SK-N-SH (cell line): Measurements from ENCODE around the gene SENP3. TPM values are rescaled to one million over a fixed set of nuclear protein-coding genes. Genes with fewer than 3 reads are reported as not detected.
A peak's percentile ranks its signal among the peaks of the same experiment; 100 is the strongest.

ENCODE experiments used
- CTCF ChIA-PET: fragments of 300-600, 350-600 bp; formaldehyde crosslinking; extraction: SDS; loops from one replicate; lab custom pipeline; 2021; lab: Yijun Ruan, JAX
- POLR2A ChIA-PET: fragments of 350-600 bp; sonication (Branson Sonifier 250); formaldehyde crosslinking; extraction: SDS; loops from one replicate; lab custom pipeline; 2020; ENCODE audit warnings: antibody characterized with exemption, inconsistent platforms; lab: Yijun Ruan, JAX
- DNase-seq: peaks from one replicate; pipeline ENCODE4 v3.0.0; 2012
- H2AFZ ChIP-seq: fragments of 200-600 bp; sonication (generic); 2 replicates; pipeline ENCODE4 v1.8.1; 2016; ENCODE audit warnings: antibody characterized with exemption, mild to moderate bottlenecking, low read depth
- H3F3A ChIP-seq: fragments of 200-600 bp; sonication (generic); replicated peaks from 2 replicates; pipeline ENCODE3; 2016; ENCODE audit warnings: antibody characterized with exemption, mild to moderate bottlenecking; ENCODE audit not compliant: insufficient read depth
- H3K27ac ChIP-seq, 2 experiments: fragments of 200-500 bp in 1 of 2; fragments of 200-600 bp in 1 of 2; sonication (Bioruptor generic) in 1 of 2; sonication (generic), shearing (Covaris generic) in 1 of 2; 2 replicates each; pipeline versions ENCODE4 v1.5.1 to v1.6.1; 2014 to 2016; ENCODE audit warnings: low read depth in 2 of 2, inconsistent platforms in 1 of 2, low read length in 1 of 2, mild to moderate bottlenecking in 1 of 2, mixed read lengths in 1 of 2
- H3K27me3 ChIP-seq: fragments of 200-600 bp; sonication (generic), shearing (Covaris generic); 2 replicates; pipeline ENCODE4 v1.6.1; 2016; ENCODE audit warnings: mixed run types; ENCODE audit not compliant: insufficient read depth
- H3K36me3 ChIP-seq, 2 experiments: fragments of 200-500 bp in 1 of 2; fragments of 200-600 bp in 1 of 2; sonication (Bioruptor generic) in 1 of 2; sonication (generic) in 1 of 2; replicated peaks in 1 of 2; 2 replicates each; pipeline versions ENCODE3 to v1.5.1; 2014 to 2016; ENCODE audit warnings: low read length in 1 of 2, mild to moderate bottlenecking in 1 of 2; ENCODE audit not compliant: insufficient read depth in 2 of 2, control insufficient read depth in 1 of 2
- H3K4me1 ChIP-seq, 2 experiments: fragments of 200-500 bp in 1 of 2; fragments of 200-600 bp in 1 of 2; sonication (Bioruptor generic) in 1 of 2; sonication (generic), shearing (Covaris generic) in 1 of 2; 2 replicates each; pipeline versions ENCODE4 v1.5.1 to v1.6.1; 2014 to 2016; ENCODE audit warnings: low read depth in 1 of 2, low read length in 1 of 2, mixed run types in 1 of 2; ENCODE audit not compliant: insufficient read depth in 2 of 2, control insufficient read depth in 1 of 2
- H3K4me2 ChIP-seq: fragments of 200-600 bp; sonication (generic), shearing (Covaris generic); 2 replicates; pipeline ENCODE4 v1.6.1; 2017; ENCODE audit warnings: mixed run types
- H3K4me3 ChIP-seq, 2 experiments: fragments of 200-500 bp in 1 of 2; fragments of 200-600 bp in 1 of 2; sonication (Bioruptor generic) in 1 of 2; sonication (generic), shearing (Covaris generic) in 1 of 2; 2 replicates each; pipeline versions ENCODE4 v1.5.1 to v1.8.1; 2014 to 2016; ENCODE audit warnings: low read depth in 2 of 2, inconsistent platforms in 1 of 2, low read length in 1 of 2, mild to moderate bottlenecking in 1 of 2, mixed read lengths in 1 of 2, moderate library complexity in 1 of 2
- H3K79me2 ChIP-seq: fragments of 200-600 bp; sonication (generic); 2 replicates; pipeline ENCODE4 v1.8.1; 2017; ENCODE audit warnings: mild to moderate bottlenecking; ENCODE audit not compliant: insufficient read depth
- H3K9ac ChIP-seq: fragments of 200-600 bp; sonication (generic); 2 replicates; pipeline ENCODE4 v1.6.1; 2017; ENCODE audit warnings: mixed run types
- H3K9me2 ChIP-seq: fragments of 200-600 bp; sonication (generic); 2 replicates; pipeline ENCODE4 v1.6.1; 2017; ENCODE audit warnings: mixed run types
- H3K9me3 ChIP-seq: fragments of 200-600 bp; sonication (generic); 2 replicates; pipeline ENCODE4 v1.6.1; 2017; ENCODE audit warnings: mixed run types, mild to moderate bottlenecking, moderate library complexity
- H4K20me1 ChIP-seq: fragments of 200-600 bp; sonication (generic); 2 replicates; pipeline ENCODE4 v1.6.1; 2017; ENCODE audit warnings: mild to moderate bottlenecking, mixed run types; ENCODE audit not compliant: insufficient read depth
- CHD2 ChIP-seq: fragments of 150-350 bp; IDR thresholded peaks from 2 replicates; pipeline ENCODE4 v1.6.1; 2018; ENCODE audit warnings: low read length; ENCODE audit not compliant: partially characterized antibody
- ELF1 ChIP-seq: IDR thresholded peaks from 2 replicates; pipeline ENCODE4 v1.4.0; 2012
- EP300 ChIP-seq, 2 experiments: IDR thresholded peaks; 2 replicates each; pipeline versions ENCODE4 v1.4.0 to v1.6.1; 2012; ENCODE audit warnings: borderline replicate concordance in 1 of 2, low read depth in 1 of 2, low read length in 1 of 2
- EZH2phosphoT487 ChIP-seq: fragments of 200-600 bp; sonication (generic); IDR thresholded peaks from 2 replicates; pipeline ENCODE4 v1.6.1; 2017; ENCODE audit warnings: low read depth, mixed run types, mild to moderate bottlenecking, antibody characterized with exemption, moderate library complexity, borderline replicate concordance
- FOXJ3 ChIP-seq: sonication (generic); formaldehyde crosslinking; IDR thresholded peaks from 2 replicates; pipeline ENCODE4 v1.5.1; 2020; ENCODE audit warnings: mild to moderate bottlenecking, missing genetic modification reagents
- FOXM1 ChIP-seq: IDR thresholded peaks from 2 replicates; pipeline ENCODE4 v1.4.0; 2012; ENCODE audit warnings: low read depth, mild to moderate bottlenecking
- GABPA ChIP-seq: IDR thresholded peaks from 2 replicates; pipeline ENCODE4 v1.4.0; 2012; ENCODE audit warnings: low read depth, mild to moderate bottlenecking
- JUND ChIP-seq: IDR thresholded peaks from 2 replicates; pipeline ENCODE4 v1.4.0; 2012
- MEF2A ChIP-seq: IDR thresholded peaks from 2 replicates; pipeline ENCODE4 v1.4.0; 2012; ENCODE audit warnings: low read depth, borderline replicate concordance
- MXI1 ChIP-seq: IDR thresholded peaks from 2 replicates; pipeline ENCODE4 v1.6.1; 2012; ENCODE audit warnings: mild to moderate bottlenecking, low read depth, low read length, improper control_type of control experiment
- NFIC ChIP-seq: IDR thresholded peaks from 2 replicates; pipeline ENCODE4 v1.4.0; 2012; ENCODE audit warnings: borderline replicate concordance
- NRF1 ChIP-seq: IDR thresholded peaks from 2 replicates; pipeline ENCODE4 v1.6.1; 2012; ENCODE audit warnings: low read depth, mild to moderate bottlenecking, low read length
- RCOR1 ChIP-seq: fragments of 150-350 bp; IDR thresholded peaks from 2 replicates; pipeline ENCODE4 v1.6.1; 2017; ENCODE audit warnings: antibody characterized with exemption, low read length
- RFX5 ChIP-seq: IDR thresholded peaks from 2 replicates; pipeline ENCODE4 v1.6.1; 2012; ENCODE audit warnings: mild to moderate bottlenecking, improper control_type of control experiment, low read length
- RXRA ChIP-seq: IDR thresholded peaks from 2 replicates; pipeline ENCODE4 v1.4.0; 2012; ENCODE audit warnings: low read depth, mild to moderate bottlenecking, borderline replicate concordance
- SIN3A ChIP-seq: IDR thresholded peaks from 2 replicates; pipeline ENCODE4 v1.6.1; 2012; ENCODE audit warnings: low read depth, mild to moderate bottlenecking, low read length, moderate library complexity, borderline replicate concordance
- TAF1 ChIP-seq: IDR thresholded peaks from 2 replicates; pipeline ENCODE4 v1.6.1; 2012; ENCODE audit warnings: low read depth, mild to moderate bottlenecking, low read length, moderate library complexity, borderline replicate concordance
- TCF12 ChIP-seq: IDR thresholded peaks from 2 replicates; pipeline ENCODE4 v1.4.0; 2012
- TEAD4 ChIP-seq: IDR thresholded peaks from 2 replicates; pipeline ENCODE4 v1.4.0; 2012; ENCODE audit warnings: mild to moderate bottlenecking, borderline replicate concordance; ENCODE audit not compliant: insufficient read depth
- YY1 ChIP-seq: IDR thresholded peaks from 2 replicates; pipeline ENCODE4 v1.4.0; 2012; ENCODE audit warnings: low read depth, mild to moderate bottlenecking
- WGBS: methylation state at CpG from one replicate; pipeline ENCODE4 v1.1.6; 2017; ENCODE audit warnings: low lambda C conversion rate; 5-methylcytosine and 5-hydroxymethylcytosine counted together
- polyA plus RNA-seq, 3 experiments: library from polyadenylated mRNA; depleted of rRNA; stranded (reverse); fragments of >200 nt; gene quantifications; 2 replicates each; pipeline ENCODE4 v1.2.3, GENCODE V29; 2012
- TF ChIP-seq, protein P1 (sequence below): IDR thresholded peaks from 2 replicates; pipeline ENCODE4; 2012
- TF ChIP-seq, protein P2 (sequence below): fragments of 150-350 bp; IDR thresholded peaks from 2 replicates; pipeline ENCODE4 v1.6.1; 2016; ENCODE audit warnings: mild to moderate bottlenecking, low read depth, low read length
- TF ChIP-seq, protein P3 (sequence below): IDR thresholded peaks from 2 replicates; pipeline ENCODE4 v1.4.0; 2012; ENCODE audit warnings: low read depth, borderline replicate concordance
- TF ChIP-seq, protein P4 (sequence below): IDR thresholded peaks from 2 replicates; pipeline ENCODE4 v1.4.0; 2012; ENCODE audit warnings: low read depth
- TF ChIP-seq, protein P5 (sequence below): IDR thresholded peaks from 2 replicates; pipeline ENCODE4 v1.4.0; 2012; ENCODE audit warnings: low read depth, borderline replicate concordance

The SENP3 gene
- polyA plus RNA-seq, 1 of the 3 experiments (the other 2 are of a cell fraction): 80.8 TPM

DNA sequence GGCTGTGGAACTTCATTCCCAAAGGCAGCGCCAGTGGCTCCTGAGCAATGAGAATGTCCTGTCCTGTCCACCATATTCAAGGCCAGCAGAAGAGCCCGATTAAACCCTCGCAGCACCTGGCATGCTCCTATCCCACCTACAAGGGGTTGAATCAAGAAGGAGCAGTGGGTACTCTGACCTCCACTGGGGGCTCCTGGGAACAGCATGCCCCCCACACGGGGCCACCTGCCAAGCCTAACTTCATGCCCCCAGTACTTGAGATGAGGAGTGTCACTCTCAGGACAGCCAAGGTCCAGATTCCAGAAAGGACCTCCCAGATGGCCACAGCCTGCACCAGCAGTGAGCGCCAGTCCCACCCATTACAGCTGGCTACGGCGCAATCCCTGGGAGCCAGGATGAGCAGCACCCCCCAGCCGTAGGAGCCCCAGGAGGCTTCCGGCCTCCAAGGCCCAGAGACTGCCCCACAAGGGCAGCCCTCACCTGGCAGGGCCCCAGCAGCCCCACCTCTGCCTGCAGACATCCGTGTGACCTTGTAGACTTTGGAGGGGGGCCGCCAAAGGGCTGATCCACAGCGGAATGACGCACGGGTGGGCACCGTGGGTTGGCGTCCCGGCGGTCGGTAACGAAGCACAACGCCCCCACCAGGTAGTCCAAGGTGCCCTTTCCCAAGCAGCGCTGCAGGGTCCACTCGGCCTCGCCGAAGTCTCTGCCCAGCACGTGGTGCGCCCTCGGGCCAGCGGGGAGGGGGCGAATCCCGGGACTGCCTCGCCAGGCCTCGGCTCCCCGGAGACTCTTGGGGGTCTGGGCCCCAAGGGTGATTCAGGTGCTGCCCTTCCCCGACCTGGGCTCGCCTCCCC, 20.9 kb downstream of the SENP3 start (continued):
- no peak for TF ChIP-seq FOXM1

DNA sequence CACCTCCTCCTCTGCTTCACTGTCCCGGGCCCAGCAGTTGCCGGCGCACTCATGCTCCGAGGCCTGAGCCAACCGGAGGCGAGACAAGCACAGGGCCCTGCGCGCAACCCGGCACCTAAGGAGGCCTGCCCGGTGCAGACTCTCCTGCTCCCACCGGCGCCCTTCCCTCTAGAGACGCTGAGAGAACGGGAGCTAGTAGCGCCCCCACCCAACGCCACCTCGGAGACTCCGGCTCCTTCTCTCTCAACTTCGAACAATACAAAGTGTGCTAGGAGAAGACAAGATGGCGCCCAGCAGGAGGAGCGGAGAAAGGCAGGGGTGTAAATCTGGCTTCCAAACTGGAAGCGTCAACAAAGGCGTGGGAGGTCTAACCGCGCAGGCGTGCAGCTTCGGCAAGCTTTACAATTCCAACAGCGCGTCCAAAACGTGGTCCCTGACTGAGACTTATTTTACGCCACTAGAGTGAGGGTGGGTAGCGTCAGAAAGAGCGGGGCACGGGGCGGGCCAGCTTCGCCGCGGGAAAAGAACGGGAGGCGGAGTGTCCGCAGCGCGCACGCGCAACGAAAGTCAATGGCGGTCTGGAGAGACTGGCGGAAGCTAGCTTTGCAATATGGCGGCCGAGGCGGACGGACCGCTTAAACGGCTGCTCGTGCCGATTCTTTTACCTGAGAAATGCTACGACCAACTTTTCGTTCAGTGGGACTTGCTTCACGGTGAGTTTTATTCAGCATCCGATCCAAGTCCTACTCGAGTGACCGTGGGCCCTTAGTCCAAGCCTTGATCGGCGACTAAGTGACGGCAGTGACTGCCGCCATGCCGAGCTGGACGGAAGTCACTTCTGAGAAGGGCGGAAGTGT, 21.8 kb downstream of the SENP3 start, which contains the start of gene MPDU1:
MPDU1 (plus strand) TSS at position 600 of the 857 bp plus-strand sequence; CDS start at position 611, 11 bp downstream.
- Histone ChIP-seq H3K79me2 (peaks cover 54% of the 10 kb centered on the region), H3K27me3 (no peaks in the 10 kb centered on the region)
- TF ChIP-seq CHD2: no peak
- TF ChIP-seq ELF1: peak; percentile 94
- TF ChIP-seq TAF1: peak; percentile 93; the same call in 1 of the 2 replicates
- no peak for TF ChIP-seq RFX5
- TF ChIP-seq EZH2phosphoT487: no peak
- TF ChIP-seq, protein P1, sequence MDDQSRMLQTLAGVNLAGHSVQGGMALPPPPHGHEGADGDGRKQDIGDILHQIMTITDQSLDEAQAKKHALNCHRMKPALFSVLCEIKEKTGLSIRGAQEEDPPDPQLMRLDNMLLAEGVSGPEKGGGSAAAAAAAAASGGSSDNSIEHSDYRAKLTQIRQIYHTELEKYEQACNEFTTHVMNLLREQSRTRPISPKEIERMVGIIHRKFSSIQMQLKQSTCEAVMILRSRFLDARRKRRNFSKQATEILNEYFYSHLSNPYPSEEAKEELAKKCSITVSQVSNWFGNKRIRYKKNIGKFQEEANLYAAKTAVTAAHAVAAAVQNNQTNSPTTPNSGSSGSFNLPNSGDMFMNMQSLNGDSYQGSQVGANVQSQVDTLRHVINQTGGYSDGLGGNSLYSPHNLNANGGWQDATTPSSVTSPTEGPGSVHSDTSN: 0 out of 2 replicates have a peak, but pooled peaks have one; percentile 2
- TF ChIP-seq NFIC: no peak
- TF ChIP-seq RXRA: no peak
- TF ChIP-seq, protein P2, sequence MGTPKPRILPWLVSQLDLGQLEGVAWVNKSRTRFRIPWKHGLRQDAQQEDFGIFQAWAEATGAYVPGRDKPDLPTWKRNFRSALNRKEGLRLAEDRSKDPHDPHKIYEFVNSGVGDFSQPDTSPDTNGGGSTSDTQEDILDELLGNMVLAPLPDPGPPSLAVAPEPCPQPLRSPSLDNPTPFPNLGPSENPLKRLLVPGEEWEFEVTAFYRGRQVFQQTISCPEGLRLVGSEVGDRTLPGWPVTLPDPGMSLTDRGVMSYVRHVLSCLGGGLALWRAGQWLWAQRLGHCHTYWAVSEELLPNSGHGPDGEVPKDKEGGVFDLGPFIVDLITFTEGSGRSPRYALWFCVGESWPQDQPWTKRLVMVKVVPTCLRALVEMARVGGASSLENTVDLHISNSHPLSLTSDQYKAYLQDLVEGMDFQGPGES: peak; percentile 6; the same call in 1 of the 2 replicates
- TF ChIP-seq MEF2A: no peak
- TF ChIP-seq FOXJ3 (CRISPR knock-in tag): no peak
- TF ChIP-seq SIN3A: no peak
- TF ChIP-seq TCF12: no peak
- peak; percentile 87 for TF ChIP-seq NRF1
- TF ChIP-seq, protein P3, sequence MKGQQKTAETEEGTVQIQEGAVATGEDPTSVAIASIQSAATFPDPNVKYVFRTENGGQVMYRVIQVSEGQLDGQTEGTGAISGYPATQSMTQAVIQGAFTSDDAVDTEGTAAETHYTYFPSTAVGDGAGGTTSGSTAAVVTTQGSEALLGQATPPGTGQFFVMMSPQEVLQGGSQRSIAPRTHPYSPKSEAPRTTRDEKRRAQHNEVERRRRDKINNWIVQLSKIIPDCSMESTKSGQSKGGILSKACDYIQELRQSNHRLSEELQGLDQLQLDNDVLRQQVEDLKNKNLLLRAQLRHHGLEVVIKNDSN: no peak
- TF ChIP-seq, protein P4, sequence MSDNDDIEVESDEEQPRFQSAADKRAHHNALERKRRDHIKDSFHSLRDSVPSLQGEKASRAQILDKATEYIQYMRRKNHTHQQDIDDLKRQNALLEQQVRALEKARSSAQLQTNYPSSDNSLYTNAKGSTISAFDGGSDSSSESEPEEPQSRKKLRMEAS: peak; percentile 95
- TF ChIP-seq JUND: no peak; the same call in 1 of the 2 replicates
- no peak for TF ChIP-seq RCOR1
- TF ChIP-seq, protein P5, sequence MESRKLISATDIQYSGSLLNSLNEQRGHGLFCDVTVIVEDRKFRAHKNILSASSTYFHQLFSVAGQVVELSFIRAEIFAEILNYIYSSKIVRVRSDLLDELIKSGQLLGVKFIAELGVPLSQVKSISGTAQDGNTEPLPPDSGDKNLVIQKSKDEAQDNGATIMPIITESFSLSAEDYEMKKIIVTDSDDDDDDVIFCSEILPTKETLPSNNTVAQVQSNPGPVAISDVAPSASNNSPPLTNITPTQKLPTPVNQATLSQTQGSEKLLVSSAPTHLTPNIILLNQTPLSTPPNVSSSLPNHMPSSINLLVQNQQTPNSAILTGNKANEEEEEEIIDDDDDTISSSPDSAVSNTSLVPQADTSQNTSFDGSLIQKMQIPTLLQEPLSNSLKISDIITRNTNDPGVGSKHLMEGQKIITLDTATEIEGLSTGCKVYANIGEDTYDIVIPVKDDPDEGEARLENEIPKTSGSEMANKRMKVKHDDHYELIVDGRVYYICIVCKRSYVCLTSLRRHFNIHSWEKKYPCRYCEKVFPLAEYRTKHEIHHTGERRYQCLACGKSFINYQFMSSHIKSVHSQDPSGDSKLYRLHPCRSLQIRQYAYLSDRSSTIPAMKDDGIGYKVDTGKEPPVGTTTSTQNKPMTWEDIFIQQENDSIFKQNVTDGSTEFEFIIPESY: no peak; the same call in 1 of the 2 replicates
- TF ChIP-seq YY1: peak; percentile 98
- TF ChIP-seq MXI1: peak; percentile 100
- TF ChIP-seq GABPA: peak; percentile 96
- TF ChIP-seq EP300 (IDR thresholded peaks at IDR 0.05; ENCODE audit: borderline replicate concordance in 1 of 2, low read depth in 1 of 2, low read length in 1 of 2): no peak
- no peak for TF ChIP-seq TEAD4

More for the DNA sequence above, 21.8 kb downstream of the SENP3 start, which contains the start of gene MPDU1:
- DNase-seq: peak; percentile 93
- Histone ChIP-seq H3K4me3 (peak within 1 kb of the TSS; percentile 65 to 73), H3F3A (peaks cover 35% of the 10 kb centered on the region), H2AFZ (peak within 1 kb of the TSS; percentile 95), H3K36me3 (peaks cover 10 to 21% of the 10 kb centered on the region in 2 experiments), H4K20me1 (peaks cover 7% of the 10 kb centered on the region), H3K9me3 (no peaks in the 10 kb centered on the region), H3K9ac (peak within 1 kb of the TSS; percentile 96), H3K4me2 (peak within 1 kb of the TSS; percentile 87), H3K27ac (peak within 1 kb of the TSS; percentile 97 to 98), H3K4me1 (peaks cover 22 to 32% of the 10 kb centered on the region in 2 experiments; a peak in 3 of 4 replicates), H3K9me2 (no peaks in the 10 kb centered on the region)
- CTCF ChIA-PET: interaction anchor here (0.7 to 3.4 kb wide), 6 partner anchors 11 to 104 kb away, joined by 3 to 22 read pairs (median 12); partner anchors contain the start of genes FXR2, SENP3 and TP53
- POLR2A ChIA-PET: interaction anchor here (0.6 to 2.7 kb wide), 17 partner anchors 10 to 581 kb away, joined by 3 to 37 read pairs (median 4); partner anchors contain the start of genes DLG4, EFNB3, GABARAP and SAT2
- WGBS: 27% methylated on average over 52 of the region's 69 CpGs
